Osteoblast (primary cell): ENCODE results near the gene SNCB. TPM values are rescaled to one million over a fixed set of nuclear protein-coding genes. Genes with fewer than 3 reads are reported as not detected.

Experiments used
- DNase-seq: peaks from one replicate; pipeline ENCODE4 v3.0.0; 2011; ENCODE audit warnings: low spot score, mixed read lengths; ENCODE audit not compliant: insufficient read length; ENCODE audit errors: missing footprints
- H2AFZ ChIP-seq: 2 replicates; pipeline ENCODE4 v1.6.0; 2011; ENCODE audit warnings: mild to moderate bottlenecking, low read length
- H3K27ac ChIP-seq: 2 replicates; pipeline ENCODE4 v1.5.1; 2011; ENCODE audit warnings: mild to moderate bottlenecking, low read depth, low read length, moderate library complexity
- H3K27me3 ChIP-seq: 2 replicates; pipeline ENCODE4 v1.6.0; 2012; ENCODE audit warnings: mild to moderate bottlenecking, control low read depth, inconsistent platforms, low read length, moderate library complexity; ENCODE audit not compliant: insufficient read depth
- H3K36me3 ChIP-seq: 2 replicates; pipeline ENCODE4 v1.5.1; 2011; ENCODE audit warnings: mild to moderate bottlenecking, low read length, control low read depth, moderate library complexity; ENCODE audit not compliant: insufficient read depth
- H3K4me1 ChIP-seq: 2 replicates; pipeline ENCODE4 v1.5.1; 2011; ENCODE audit warnings: mild to moderate bottlenecking, low read length, control low read depth, moderate library complexity; ENCODE audit not compliant: insufficient read depth
- H3K4me2 ChIP-seq: 2 replicates; pipeline ENCODE4 v1.6.0; 2011; ENCODE audit warnings: mild to moderate bottlenecking, low read length; ENCODE audit not compliant: insufficient read depth
- H3K4me3 ChIP-seq: fragments of 200-600 bp; sonication (generic); 3 replicates; pipeline ENCODE4 v1.5.1; 2012; ENCODE audit warnings: mild to moderate bottlenecking, low read length, inconsistent platforms; ENCODE audit not compliant: insufficient read depth
- H3K79me2 ChIP-seq: 2 replicates; pipeline ENCODE4 v1.6.0; 2012; ENCODE audit warnings: mild to moderate bottlenecking, low read length, control low read depth, inconsistent platforms; ENCODE audit not compliant: insufficient read depth
- H3K9me3 ChIP-seq: 2 replicates; pipeline ENCODE4 v1.5.1; 2011; ENCODE audit warnings: low read depth, low read length, control low read depth
- H4K20me1 ChIP-seq: 2 replicates; pipeline ENCODE4 v1.6.0; 2012; ENCODE audit warnings: mild to moderate bottlenecking, low read length, control low read depth; ENCODE audit not compliant: insufficient read depth
- CTCF ChIP-seq: IDR thresholded peaks from 2 replicates; pipeline ENCODE4 v1.5.1; 2011; ENCODE audit warnings: mild to moderate bottlenecking, low read depth, low read length, moderate library complexity; ENCODE audit errors: extremely low read depth
- total RNA-seq: library from RNA; depleted of rRNA; stranded (reverse); fragments of >200 nt; gene quantifications from 2 replicates; pipeline ENCODE4 v1.2.3, GENCODE V29; 2012

Gene SNCB
- total RNA-seq, 1 donor = not detected

DNA sequence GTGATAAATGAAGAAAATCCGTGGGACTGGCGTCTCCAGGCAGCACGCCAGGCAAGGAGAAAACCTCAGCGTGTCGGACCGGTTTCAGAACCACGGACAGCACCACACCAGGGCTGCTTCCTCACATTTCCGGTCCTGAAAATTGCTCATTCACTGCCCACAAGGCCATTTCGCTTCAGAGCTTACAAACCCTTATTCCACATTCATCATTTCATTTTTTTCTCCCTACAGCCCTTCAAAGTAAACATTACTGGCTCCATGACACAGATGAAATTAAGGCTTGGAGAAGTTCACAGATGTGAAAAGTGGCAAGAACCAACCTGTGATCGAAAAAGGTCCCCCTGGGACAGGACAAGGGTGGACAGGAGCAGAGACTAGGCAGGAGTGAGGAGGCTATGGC lies 18.9 kb downstream of the SNCB start:
- no peak for TF ChIP-seq CTCF
- H3K27me3 ChIP-seq = peaks cover 9% of the 10 kb centered on the region
- DNase-seq = peak; percentile 97
- no peaks in the 10 kb centered on the region for H3K79me2 ChIP-seq
- H3K27ac ChIP-seq = no peak overlapping the region
- no peak overlapping the region for H3K4me2 ChIP-seq
- no peak overlapping the region for H3K4me3 ChIP-seq
- H2AFZ ChIP-seq = no peak overlapping the region
- H3K9me3 ChIP-seq = no peaks in the 10 kb centered on the region
- no peaks in the 10 kb centered on the region for H3K36me3 ChIP-seq
- H3K4me1 ChIP-seq = peaks cover 25% of the 10 kb centered on the region
- peaks cover 9% of the 10 kb centered on the region for H4K20me1 ChIP-seq

GRCh38 chr5:176610435-176610773 lies 19.9 kb downstream of the SNCB start:
- H2AFZ ChIP-seq = peak overlapping the region; percentile 78
- no peak for DNase-seq
- no peaks in the 10 kb centered on the region for H3K36me3 ChIP-seq
- H3K4me3 ChIP-seq = peak overlapping the region; percentile 70
- no peak overlapping the region for H3K27ac ChIP-seq
- no peak for TF ChIP-seq CTCF
- H3K27me3 ChIP-seq = no peaks in the 10 kb centered on the region
- H3K9me3 ChIP-seq = no peaks in the 10 kb centered on the region
- H3K4me1 ChIP-seq = peaks cover 24% of the 10 kb centered on the region
- H3K4me2 ChIP-seq = peak overlapping the region; percentile 72
- H4K20me1 ChIP-seq = peaks cover 9% of the 10 kb centered on the region
- H3K79me2 ChIP-seq = no peaks in the 10 kb centered on the region

- no peak for TF ChIP-seq CTCF
- no peaks in the 10 kb centered on the region for H3K79me2 ChIP-seq
- no peak within 1 kb of the TSS for H3K27ac ChIP-seq
- peak within 1 kb of the TSS; percentile 70 for H3K4me3 ChIP-seq
- peak within 1 kb of the TSS; percentile 78 for H2AFZ ChIP-seq
- H3K4me1 ChIP-seq = peaks cover 20% of the 10 kb centered on the region
- no peaks in the 10 kb centered on the region for H3K27me3 ChIP-seq
- H3K4me2 ChIP-seq = peak within 1 kb of the TSS; percentile 72
- peak; percentile 99 for DNase-seq
- no peaks in the 10 kb centered on the region for H3K36me3 ChIP-seq
- H4K20me1 ChIP-seq = peaks cover 9% of the 10 kb centered on the region
- no peaks in the 10 kb centered on the region for H3K9me3 ChIP-seq
These were observed 20.5 kb downstream of the SNCB start, which contains the start of gene GPRIN1 for GRCh38 chr5:176609724-176610434. TSS of gene GPRIN1 (minus strand) at chr5:176610156. CDS start at chr5:176599834, 10,322 bp downstream.

DNA sequence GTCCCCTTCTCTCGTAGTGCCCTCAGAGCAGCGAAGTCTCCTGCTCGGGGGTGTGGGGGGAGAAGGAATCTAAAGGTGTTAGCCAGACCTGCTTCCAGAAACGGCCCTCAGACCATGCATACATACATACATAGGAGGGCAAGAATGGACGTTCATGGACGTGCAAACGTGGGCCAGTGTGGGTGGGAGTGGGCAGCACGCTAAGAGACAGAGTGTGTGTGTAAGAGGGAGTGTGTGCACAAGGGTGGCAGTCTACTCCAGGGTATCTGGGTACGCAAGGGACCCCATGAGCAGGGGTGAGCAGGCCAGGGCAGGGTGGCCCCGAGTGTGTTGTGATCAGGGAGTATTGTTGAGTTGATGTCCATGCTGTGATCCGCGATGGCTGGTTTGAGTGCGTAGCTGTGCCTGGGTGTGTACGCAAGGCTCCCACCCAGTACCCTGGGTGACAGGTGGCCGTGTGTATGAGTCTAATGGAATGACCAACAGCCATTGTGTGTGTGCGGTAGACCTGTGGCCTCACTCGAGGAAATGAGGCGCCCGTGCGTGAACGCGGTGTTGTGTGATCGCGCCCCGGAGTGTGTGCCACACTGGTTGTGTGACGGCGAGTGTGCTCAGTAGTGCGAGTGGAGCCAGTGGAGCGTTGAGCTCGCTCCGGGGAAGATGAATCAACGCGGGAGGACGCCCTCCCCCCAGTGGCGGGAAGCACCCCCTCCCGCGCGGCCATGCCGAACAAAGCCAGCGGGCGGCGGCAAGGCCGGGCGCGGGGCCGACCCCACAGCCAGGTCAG lies 21.2 kb downstream of the SNCB start:
- TF ChIP-seq CTCF = no peak
- Histone ChIP-seq H3K27ac (no peak overlapping the region), H3K79me2 (no peaks in the 10 kb centered on the region), H2AFZ (no peak overlapping the region), H3K9me3 (no peaks in the 10 kb centered on the region), H3K36me3 (no peaks in the 10 kb centered on the region), H3K27me3 (no peaks in the 10 kb centered on the region), H3K4me2 (peak overlapping the region; percentile 68), H4K20me1 (peaks cover 9% of the 10 kb centered on the region), H3K4me3 (peak overlapping the region; percentile 70), H3K4me1 (peaks cover 13% of the 10 kb centered on the region)
- DNase-seq = peak; percentile 77
